NOMO-1 (cell line): Measurements from ENCODE around the gene TAPT1.
A peak's percentile ranks its signal among the peaks of the same experiment; 100 is the strongest.
"Not testable (repeated sequence)": the region's sequence is repeated elsewhere in the genome, so short reads cannot be mapped to it uniquely, and the experiment has no call there.

Experiments used
- DNase-seq, 2 experiments: peaks; one replicate each; lab custom pipeline; 2025; ENCODE audit not compliant: unreplicated experiment in 2 of 2; lab: John Stamatoyannopoulos, UW

TAPT1 gene

DNA sequence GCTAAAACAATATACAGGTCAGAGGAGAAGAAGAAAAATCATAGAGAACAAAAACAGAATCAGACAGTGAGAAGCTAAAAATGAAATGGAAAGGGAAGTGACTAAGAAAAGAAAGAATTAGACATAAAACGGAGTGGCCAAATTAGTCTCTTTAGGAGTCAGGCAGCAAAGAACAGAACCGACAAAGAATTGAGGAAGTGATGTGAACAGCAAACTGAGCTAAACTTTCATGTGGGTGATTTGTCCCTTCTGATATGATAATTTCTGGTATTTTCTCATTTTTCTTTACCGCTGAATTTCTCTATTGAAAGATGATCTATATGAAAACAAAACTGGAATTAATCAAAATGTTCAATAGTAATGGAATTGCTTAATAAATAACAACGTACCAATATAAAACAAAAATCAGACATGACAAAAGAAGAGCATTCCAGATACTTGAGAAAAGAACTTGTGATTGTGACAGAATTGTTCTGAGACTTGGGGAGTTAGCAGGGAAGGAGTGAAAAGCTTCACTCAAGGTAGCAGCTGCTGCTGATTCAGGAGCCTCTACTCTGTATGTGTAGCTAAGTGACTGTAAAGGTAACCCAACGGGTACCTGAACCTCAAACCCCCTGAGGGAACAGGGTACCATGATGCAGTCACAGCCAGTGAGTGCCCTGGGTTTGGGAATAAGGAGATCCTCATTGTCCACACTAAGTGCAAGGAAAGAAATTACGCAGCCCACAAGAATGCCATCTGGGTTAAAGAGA is 8.8 kb downstream of the TAPT1 start:
- DNase-seq = peak; percentile 40 to 70

DNA sequence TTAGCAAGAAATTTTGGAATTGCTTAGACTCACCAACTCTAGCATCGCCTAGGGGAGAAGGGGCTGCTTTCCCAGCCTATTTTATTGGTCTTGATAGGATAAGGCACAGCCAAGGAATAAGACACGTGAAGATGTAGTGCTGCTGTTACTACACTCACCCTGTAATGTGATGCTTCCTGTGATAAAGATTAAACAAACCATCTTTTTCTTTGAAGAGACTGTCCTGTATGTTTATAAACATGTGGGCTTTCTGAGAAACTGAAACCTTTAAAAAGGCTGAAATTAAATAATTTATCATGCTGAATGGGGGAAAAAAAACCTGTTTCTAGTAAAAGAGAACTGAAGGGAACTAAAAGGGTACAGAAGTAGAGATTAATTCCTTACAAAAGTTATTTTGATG is 13.2 kb downstream of the TAPT1 start:
- no peak for DNase-seq

GRCh38 chr4:16212138-16212782 is 14.0 kb downstream of the TAPT1 start:
- no peak for DNase-seq

GRCh38 chr4:16207409-16207808 is 18.9 kb downstream of the TAPT1 start:
- no peak for DNase-seq

GRCh38 chr4:16206848-16207247 is 19.4 kb downstream of the TAPT1 start:
- peak in 1 of 2 experiments; percentile 16 for DNase-seq

DNA sequence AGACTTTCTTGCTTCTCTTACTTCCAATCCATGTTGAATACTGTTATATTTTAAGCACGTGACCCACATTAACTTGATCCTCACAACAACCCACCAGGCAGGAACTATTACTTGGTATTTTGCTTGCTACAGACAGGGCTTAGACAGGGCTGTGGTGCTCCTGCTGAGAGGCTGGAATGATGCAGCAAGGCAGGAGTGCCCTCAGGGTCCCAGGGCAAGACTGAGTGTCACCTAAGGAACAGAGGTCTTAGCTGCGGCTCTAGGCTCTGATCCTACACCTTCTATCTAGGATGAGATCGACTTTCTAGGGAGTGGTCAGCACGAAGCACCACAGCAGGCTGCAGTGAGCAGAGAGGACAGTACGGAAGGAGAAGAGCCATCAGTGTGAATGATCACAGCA is 20.0 kb downstream of the TAPT1 start:
- DNase-seq = no peak

- peak in 1 of 2 experiments; percentile 17 for DNase-seq
These were observed 20.7 kb downstream of the TAPT1 start for GRCh38 chr4:16205298-16206164.

DNA sequence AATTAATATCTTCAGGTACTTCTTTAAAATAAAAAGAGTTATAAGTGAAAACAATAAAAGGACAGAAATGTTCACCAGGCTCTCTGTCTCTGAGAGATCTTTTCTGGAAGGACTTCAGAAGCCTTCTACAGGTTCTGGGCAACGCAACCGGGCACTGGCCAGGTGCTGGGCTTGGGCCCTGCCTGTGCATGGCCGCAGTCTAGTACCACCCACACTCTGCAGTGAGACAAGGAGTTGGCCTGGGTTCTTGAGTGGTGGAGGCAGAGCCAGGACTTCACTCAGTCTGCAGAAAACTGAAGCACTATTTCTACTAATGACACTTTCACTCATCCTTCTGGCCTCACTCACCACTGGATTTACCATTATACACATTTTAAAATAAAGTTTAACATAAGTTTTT is 21.8 kb downstream of the TAPT1 start:
- DNase-seq = no peak

GRCh38 chr4:16203083-16203482 is 23.2 kb downstream of the TAPT1 start:
- no peak for DNase-seq

DNA sequence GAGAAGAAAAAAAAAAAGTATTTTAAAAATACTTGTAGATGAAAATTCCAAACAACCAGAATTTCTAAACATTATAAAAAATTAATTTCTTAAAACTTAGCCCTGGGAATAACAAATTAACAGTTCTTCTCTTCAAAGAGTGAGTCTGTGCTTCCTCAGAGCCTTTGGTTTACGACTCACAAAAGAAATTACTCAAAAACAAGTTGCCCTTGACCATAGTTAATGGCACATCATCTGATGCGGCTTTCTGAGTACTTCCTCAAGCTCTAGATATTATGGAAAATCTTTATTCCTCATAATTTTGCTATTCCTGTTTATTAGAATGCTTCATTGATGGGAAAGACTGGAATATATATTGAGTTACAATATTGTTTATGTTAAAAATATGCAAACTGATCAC is 23.7 kb downstream of the TAPT1 start:
- DNase-seq = no peak

DNA sequence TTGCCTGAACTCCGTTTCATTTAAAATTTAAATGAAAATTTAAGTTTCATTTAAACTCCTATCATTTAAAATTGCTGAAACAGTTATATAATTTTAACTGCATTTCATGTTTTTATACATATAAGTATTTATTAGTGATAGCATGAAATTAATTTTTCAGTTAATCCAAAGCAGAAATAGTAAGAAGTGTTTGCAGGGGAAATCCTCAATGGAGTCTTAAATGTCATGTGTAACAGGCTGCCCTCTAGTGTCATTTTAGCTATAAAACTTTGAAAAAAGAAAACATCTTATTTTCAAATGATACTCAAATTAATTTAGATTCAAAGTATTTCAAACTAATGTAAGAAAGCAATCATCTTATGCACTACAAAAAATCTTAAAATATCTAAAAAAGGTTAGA is 27.2 kb downstream of the TAPT1 start:
- DNase-seq = peak in 1 of 2 experiments; percentile 6

DNA sequence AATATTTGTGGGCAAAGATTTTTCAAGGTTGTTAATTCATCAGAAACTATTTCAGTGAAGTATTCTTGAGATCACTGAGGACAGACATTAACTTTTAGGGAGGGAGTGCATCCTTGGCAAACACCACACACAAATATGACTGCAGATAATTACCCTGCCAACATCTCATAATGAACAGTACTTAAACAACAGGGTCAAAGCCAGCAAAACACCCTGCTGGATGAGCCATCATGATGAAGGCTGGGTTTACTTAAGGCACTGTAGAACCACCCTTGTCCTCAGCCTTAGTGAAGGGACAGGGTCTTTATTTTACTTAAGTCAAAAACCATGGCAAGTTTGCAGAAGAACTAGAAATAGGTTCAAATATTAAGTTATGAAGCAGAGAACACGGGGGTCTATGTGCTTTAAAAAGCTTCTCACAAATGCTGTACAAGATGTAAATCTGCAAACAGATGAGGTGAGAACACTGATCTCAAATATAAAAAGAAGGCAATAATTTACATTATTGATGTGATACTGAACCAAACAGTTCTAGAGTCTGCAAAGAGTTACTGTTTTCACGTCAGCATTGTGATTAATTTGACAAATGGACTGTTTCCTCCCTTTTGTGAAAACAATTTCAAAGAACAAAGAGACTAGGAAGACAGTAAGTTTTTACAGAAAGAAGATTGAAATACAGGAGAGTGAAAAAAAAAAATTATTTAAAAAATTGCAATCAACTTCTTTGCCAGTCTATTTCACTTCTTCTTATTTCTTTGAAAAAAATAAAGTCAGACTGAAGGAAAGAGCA is 28.2 kb downstream of the TAPT1 start:
- DNase-seq = no peak

DNA sequence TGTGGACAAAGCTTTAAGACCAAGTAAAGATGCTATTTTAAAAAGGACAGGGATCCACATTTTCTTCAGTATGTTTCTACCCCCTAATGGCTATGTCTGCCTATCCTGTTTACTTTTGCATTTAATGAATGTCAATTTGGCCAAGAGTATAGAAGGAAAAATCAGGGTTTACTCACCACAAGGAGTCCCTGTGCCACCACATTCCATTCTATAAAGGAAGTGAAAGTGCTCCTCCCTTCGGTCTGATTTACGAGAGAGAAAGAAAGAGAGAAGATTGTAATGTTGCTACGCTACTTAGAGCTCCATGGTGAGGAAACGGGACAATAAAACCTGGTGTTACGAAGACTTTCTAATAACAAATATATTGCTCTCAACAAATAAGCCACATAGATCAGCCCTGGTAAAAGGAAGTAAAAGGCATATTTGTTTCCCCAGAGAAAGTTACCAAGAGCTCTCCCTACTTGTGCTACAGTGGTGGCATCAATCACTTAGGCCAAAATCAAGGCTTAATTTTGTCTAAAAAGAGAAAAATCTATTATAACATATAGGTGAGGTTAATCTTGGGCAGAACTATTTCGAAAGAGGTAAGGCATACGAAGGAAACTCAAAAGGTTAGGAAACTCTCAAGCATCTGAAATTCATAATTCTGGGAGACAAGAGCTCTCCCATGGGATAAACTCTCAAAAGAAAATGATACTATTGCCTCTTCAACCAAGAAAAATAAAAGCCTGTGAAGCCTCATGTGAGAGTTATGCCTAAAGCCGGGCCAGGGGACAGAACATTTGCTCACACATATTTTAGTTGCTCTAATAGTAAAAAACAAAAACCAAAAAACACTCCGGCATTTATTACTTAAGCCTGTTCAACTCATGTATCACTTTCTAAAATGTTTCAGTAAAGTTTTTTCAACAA is 29.5 kb downstream of the TAPT1 start:
- peak; percentile 74 to 95 for DNase-seq

DNA sequence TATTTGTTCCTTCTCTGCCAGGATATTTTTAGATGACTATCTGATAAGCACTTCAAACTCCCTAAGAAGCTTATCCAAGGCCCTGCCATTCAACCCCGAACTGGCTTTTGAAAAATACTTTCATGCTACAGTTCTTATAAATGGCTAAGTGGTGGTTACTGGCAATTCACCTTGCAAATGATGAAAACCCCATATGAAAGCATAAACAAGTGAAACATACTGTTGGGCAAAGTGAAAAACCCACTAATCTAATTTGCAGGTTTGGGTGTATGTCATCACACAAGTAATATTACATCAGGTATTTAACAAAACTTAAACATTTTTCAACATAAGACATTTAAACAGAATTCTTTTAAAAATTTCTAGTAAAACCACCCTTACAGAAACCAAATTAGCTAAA is 31.1 kb downstream of the TAPT1 start:
- no peak for DNase-seq

DNA sequence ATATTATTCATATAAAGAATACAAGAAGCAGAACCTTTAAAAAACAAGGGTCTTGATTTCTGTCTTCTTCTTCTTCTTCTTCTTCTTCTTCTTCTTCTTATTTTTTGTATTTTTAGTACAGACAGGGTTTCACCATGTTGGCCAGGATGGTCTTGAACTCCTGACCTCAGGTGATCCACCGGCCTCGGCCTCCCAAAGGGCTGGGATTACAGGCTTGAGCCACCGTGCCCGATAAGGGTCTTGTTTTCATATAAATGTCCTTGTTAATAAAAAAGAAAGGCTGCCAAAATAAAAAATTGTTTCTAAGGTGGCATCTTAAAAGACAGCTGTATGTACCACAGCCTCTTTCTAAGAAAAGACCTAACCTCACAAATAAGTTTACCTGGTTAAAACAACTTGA is 31.5 kb downstream of the TAPT1 start:
- not testable (repeated sequence) for DNase-seq

DNA sequence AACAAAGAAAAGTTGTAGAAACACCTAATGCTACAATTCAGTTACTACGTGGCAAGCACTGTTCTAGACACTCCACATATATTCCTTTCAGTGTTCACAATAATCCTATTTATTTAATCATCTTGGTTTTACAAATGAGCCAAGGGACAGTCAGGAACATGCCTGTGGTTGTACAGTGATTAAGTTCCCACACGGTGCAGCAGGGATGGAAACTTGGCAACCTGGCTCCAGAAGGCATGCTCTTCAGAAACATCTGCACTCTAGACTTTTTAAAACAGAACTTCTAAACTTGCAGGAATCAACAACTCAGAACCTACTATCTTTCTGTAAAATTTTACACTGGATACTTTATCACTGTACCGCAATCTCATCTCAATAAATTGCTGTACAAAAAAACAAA is 32.1 kb downstream of the TAPT1 start:
- no peak for DNase-seq

DNA sequence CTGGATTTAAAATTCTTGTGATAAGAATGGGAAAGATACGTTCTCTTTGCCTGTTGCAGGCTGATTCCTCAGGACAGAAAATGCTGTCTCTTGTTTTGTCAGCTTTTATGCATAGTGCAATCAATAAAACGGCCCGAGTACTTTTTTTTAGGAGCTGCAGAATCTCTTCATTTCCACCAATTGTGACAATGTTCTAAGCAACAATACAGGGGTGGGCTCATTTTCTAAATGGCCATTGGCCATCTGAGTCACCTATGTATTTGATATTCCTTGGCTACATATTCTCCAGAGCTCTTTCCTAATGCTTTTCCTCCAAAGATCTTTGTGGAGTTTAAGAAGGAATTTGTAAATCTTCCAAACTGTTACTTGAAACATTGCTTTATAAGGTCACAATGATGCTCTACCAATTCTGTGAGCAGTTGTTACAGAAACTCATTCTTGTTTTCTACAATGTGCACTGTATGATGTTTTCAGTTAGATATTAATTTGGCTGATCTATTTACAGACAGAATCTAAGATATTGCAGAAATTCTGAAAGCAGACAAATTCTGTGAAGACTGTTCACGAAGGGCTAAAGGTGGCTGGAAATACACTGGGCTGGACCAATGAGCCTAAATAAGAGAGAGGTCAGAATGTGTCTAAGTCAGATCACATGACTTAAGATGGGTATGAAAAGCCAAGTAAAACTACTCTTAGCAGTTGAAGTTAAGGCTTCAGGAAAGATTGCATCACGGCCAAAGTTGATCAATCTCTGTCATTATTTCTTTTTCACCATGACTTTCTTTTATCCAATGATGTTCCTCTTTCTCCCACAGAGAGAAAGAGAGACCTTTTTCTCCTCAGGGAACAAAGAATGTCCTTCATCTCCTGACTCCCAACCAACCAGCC is 33.4 kb downstream of the TAPT1 start:
- DNase-seq = peak; percentile 8 to 58

GRCh38 chr4:16192057-16192456 is 34.2 kb downstream of the TAPT1 start:
- no peak for DNase-seq

DNA sequence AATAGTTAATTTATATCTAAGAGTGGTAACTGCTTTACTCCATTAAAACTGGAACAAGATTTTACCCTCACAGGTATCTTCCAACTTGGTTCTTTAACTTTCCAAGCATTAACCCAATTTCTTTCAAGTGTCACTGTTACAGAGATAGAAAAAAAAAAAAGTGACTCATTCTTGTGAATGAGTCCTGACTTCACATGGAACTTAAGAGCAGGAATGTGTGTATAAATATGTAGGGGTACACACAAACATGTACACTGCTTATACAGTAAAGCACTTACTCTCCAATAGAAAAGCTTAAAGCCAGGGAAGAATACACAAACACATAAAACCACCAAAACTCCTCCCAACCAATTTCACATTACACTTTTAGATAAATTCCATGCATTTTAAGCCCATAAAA is 38.8 kb downstream of the TAPT1 start:
- DNase-seq = no peak
